ENCODE data around the gene C10orf67.
A peak's percentile ranks its signal among the peaks of the same experiment; 100 is the strongest.
"Not testable (repeated sequence)": the region's sequence is repeated elsewhere in the genome, so short reads cannot be mapped to it uniquely, and the experiment has no call there.

The C10orf67 gene

GRCh38 chr10:23362069-23362830, 17.7 kb upstream of the C10orf67 start:
- no peak for DNase-seq

- no peak for DNase-seq
These were observed 17.1 kb upstream of the C10orf67 start for GRCh38 chr10:23361665-23362064.

GRCh38 chr10:23359692-23360380, 15.2 kb upstream of the C10orf67 start:
- no peak for DNase-seq

GRCh38 chr10:23358357-23358756, 13.8 kb upstream of the C10orf67 start:
- no peak for DNase-seq

- no peak for DNase-seq
These were observed 10.2 kb upstream of the C10orf67 start for GRCh38 chr10:23354630-23355279.

- no peak for DNase-seq
These were observed 7.4 kb upstream of the C10orf67 start for GRCh38 chr10:23351926-23352519.

GRCh38 chr10:23350706-23351105, 6.1 kb upstream of the C10orf67 start:
- DNase-seq = not testable (repeated sequence)

- no peak for DNase-seq
These were observed 1.3 kb upstream of the C10orf67 start for GRCh38 chr10:23345861-23346260.

GRCh38 chr10:23343591-23344240, 881 bp downstream of the C10orf67 start:
- peak; percentile 75 for DNase-seq

- DNase-seq = no peak
These were observed 2.2 kb downstream of the C10orf67 start for GRCh38 chr10:23342213-23342884.

GRCh38 chr10:23341004-23341403, 3.6 kb downstream of the C10orf67 start:
- DNase-seq = no peak

- DNase-seq = no peak
These were observed 4.2 kb downstream of the C10orf67 start for GRCh38 chr10:23340354-23340753.

GRCh38 chr10:23338886-23339285, 5.7 kb downstream of the C10orf67 start:
- no peak for DNase-seq

- no peak for DNase-seq
These were observed 6.3 kb downstream of the C10orf67 start for GRCh38 chr10:23338155-23338828.

GRCh38 chr10:23337616-23338015, 7.0 kb downstream of the C10orf67 start:
- DNase-seq = no peak

- DNase-seq = no peak
These were observed 12.9 kb downstream of the C10orf67 start for GRCh38 chr10:23331567-23332301.

GRCh38 chr10:23330948-23331347, 13.6 kb downstream of the C10orf67 start:
- no peak for DNase-seq

- no peak for DNase-seq
These were observed 17.9 kb downstream of the C10orf67 start for GRCh38 chr10:23326544-23327307.

GRCh38 chr10:23325132-23325531, 19.5 kb downstream of the C10orf67 start:
- no peak for DNase-seq

- DNase-seq = no peak
These were observed 20.2 kb downstream of the C10orf67 start for GRCh38 chr10:23324351-23324750.

All from stimulated activated CD8-positive, alpha-beta memory T cell treated with anti-CD3 and anti-CD28 coated beads, Interleukin-4, amount 100 ng/mL, for 48 hours (primary cell).